Putamen (tissue), 1 donor: ENCODE results near the gene TMEM150B.

ENCODE experiments used
- DNase-seq: peaks from one replicate; pipeline ENCODE4 v3.0.0-alpha.2; 2016; ENCODE audit warnings: low spot score

The TMEM150B gene

GRCh38 chr19:55305491-55305890 lies 19.6 kb downstream of the TMEM150B start:
- DNase-seq, result no peak

GRCh38 chr19:55304980-55305379 lies 20.2 kb downstream of the TMEM150B start:
- no peak for DNase-seq

GRCh38 chr19:55304279-55304978 lies 20.7 kb downstream of the TMEM150B start:
- DNase-seq, result no peak

GRCh38 chr19:55303477-55303876 lies 21.7 kb downstream of the TMEM150B start:
- no peak for DNase-seq

- no peak for DNase-seq
Observed at GRCh38 chr19:55302318-55302703, 22.8 kb downstream of the TMEM150B start.

- DNase-seq, result peak; percentile 77
Observed at GRCh38 chr19:55301459-55302317, 23.5 kb downstream of the TMEM150B start.

GRCh38 chr19:55300886-55301458 lies 24.2 kb downstream of the TMEM150B start:
- no peak for DNase-seq

GRCh38 chr19:55299991-55300390 lies 25.1 kb downstream of the TMEM150B start:
- DNase-seq, result no peak

- no peak for DNase-seq
Observed at GRCh38 chr19:55297267-55297666, 27.9 kb downstream of the TMEM150B start.

- no peak for DNase-seq
Observed at GRCh38 chr19:55289117-55289796, 35.9 kb downstream of the TMEM150B start.

- peak; percentile 96 for DNase-seq
Observed at GRCh38 chr19:55287361-55288079, 37.6 kb downstream of the TMEM150B start.

- DNase-seq, result no peak
Observed at GRCh38 chr19:55285229-55285890, 39.8 kb downstream of the TMEM150B start.

GRCh38 chr19:55284405-55285058 lies 40.6 kb downstream of the TMEM150B start:
- DNase-seq, result no peak

GRCh38 chr19:55283548-55284377 lies 41.4 kb downstream of the TMEM150B start, which contains the start of gene BRSK1:
Gene BRSK1 (plus strand): TSS chr19:55283997. CDS start chr19:55284443, 446 bp downstream.
- peak; percentile 87 for DNase-seq

- peak; percentile 94 for DNase-seq
Observed at GRCh38 chr19:55279770-55280643, 45.1 kb downstream of the TMEM150B start, which contains the start of gene HSPBP1. Gene HSPBP1 (minus strand): TSS chr19:55280110. CDS start chr19:55279608, 502 bp downstream.

GRCh38 chr19:55279340-55279739 lies 45.8 kb downstream of the TMEM150B start:
- DNase-seq, result no peak

- DNase-seq, result no peak
Observed at GRCh38 chr19:55278391-55279135, 46.6 kb downstream of the TMEM150B start.

GRCh38 chr19:55277494-55277893 lies 47.6 kb downstream of the TMEM150B start:
- DNase-seq, result no peak
